ENCODE measurements around the gene SDC1.

SDC1 gene

GRCh38 chr2:20173496-20174402 is 51.2 kb downstream of the SDC1 start:
- Histone ChIP-seq H3K4me1 (ENCODE audit: insufficient read depth, low read length) (no peaks in the 10 kb centered on the region; the same call in 1 of the 2 replicates), H3K9me3 (ENCODE audit: control insufficient read depth, insufficient read depth, low read length) (no peaks in the 10 kb centered on the region), H3K9ac (ENCODE audit: low read depth, low read length) (no peak overlapping the region), H3K36me3 (ENCODE audit: insufficient read depth, low read length) (no peaks in the 10 kb centered on the region)

DNA sequence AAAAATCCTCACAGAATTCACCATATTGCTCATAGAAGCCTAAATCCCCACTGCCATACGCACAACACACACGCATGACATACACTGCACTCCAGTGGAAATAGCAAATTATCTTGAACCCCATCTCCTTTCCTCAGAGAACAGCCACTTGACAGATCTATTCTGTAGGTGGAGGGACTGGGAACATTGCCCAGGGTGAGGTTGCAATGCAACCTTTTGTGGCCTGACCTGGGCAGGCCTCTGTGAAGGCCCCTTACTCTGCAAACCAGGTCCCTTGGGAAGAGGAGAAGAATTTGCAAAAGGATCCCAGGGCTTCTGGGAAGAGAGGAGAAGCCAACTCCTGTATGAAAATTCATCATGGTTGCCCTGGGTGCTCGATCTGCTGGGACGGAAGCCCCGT is 51.9 kb downstream of the SDC1 start:
- H3K9me3 ChIP-seq (ENCODE audit: control insufficient read depth, insufficient read depth, low read length), result no peaks in the 10 kb centered on the region
- no peaks in the 10 kb centered on the region for H3K36me3 ChIP-seq (ENCODE audit: insufficient read depth, low read length)
- no peak overlapping the region for H3K9ac ChIP-seq (ENCODE audit: low read depth, low read length)
- no peaks in the 10 kb centered on the region; the same call in 1 of the 2 replicates for H3K4me1 ChIP-seq (ENCODE audit: insufficient read depth, low read length)

- Histone ChIP-seq H3K9me3 (ENCODE audit: control insufficient read depth, insufficient read depth, low read length) (no peaks in the 10 kb centered on the region), H3K4me1 (ENCODE audit: insufficient read depth, low read length) (no peaks in the 10 kb centered on the region; the same call in 1 of the 2 replicates), H3K9ac (ENCODE audit: low read depth, low read length) (no peak overlapping the region), H3K36me3 (ENCODE audit: insufficient read depth, low read length) (no peaks in the 10 kb centered on the region)
Measured at GRCh38 chr2:20172273-20173055, 52.5 kb downstream of the SDC1 start.

GRCh38 chr2:20171445-20171977 is 53.4 kb downstream of the SDC1 start:
- no peak overlapping the region for H3K9ac ChIP-seq (ENCODE audit: low read depth, low read length)
- H3K4me1 ChIP-seq (ENCODE audit: insufficient read depth, low read length), result peaks cover 3% of the 10 kb centered on the region; the same call in 1 of the 2 replicates
- no peaks in the 10 kb centered on the region for H3K36me3 ChIP-seq (ENCODE audit: insufficient read depth, low read length)
- no peaks in the 10 kb centered on the region for H3K9me3 ChIP-seq (ENCODE audit: control insufficient read depth, insufficient read depth, low read length)

- Histone ChIP-seq H3K36me3 (ENCODE audit: insufficient read depth, low read length) (no peaks in the 10 kb centered on the region), H3K4me1 (ENCODE audit: insufficient read depth, low read length) (peaks cover 11% of the 10 kb centered on the region; the same call in 1 of the 2 replicates), H3K9ac (ENCODE audit: low read depth, low read length) (no peak overlapping the region), H3K9me3 (ENCODE audit: control insufficient read depth, insufficient read depth, low read length) (no peaks in the 10 kb centered on the region)
Measured at GRCh38 chr2:20170704-20171250, 54.2 kb downstream of the SDC1 start.

GRCh38 chr2:20169796-20170703 is 54.9 kb downstream of the SDC1 start:
- peaks cover 11% of the 10 kb centered on the region; the same call in 1 of the 2 replicates for H3K4me1 ChIP-seq (ENCODE audit: insufficient read depth, low read length)
- no peak overlapping the region for H3K9ac ChIP-seq (ENCODE audit: low read depth, low read length)
- no peaks in the 10 kb centered on the region for H3K36me3 ChIP-seq (ENCODE audit: insufficient read depth, low read length)
- H3K9me3 ChIP-seq (ENCODE audit: control insufficient read depth, insufficient read depth, low read length), result no peaks in the 10 kb centered on the region

GRCh38 chr2:20168727-20169696 is 55.9 kb downstream of the SDC1 start:
- Histone ChIP-seq H3K9me3 (ENCODE audit: control insufficient read depth, insufficient read depth, low read length) (no peaks in the 10 kb centered on the region), H3K4me1 (ENCODE audit: insufficient read depth, low read length) (peaks cover 17% of the 10 kb centered on the region), H3K9ac (ENCODE audit: low read depth, low read length) (no peak overlapping the region), H3K36me3 (ENCODE audit: insufficient read depth, low read length) (no peaks in the 10 kb centered on the region)

- no peaks in the 10 kb centered on the region for H3K9me3 ChIP-seq (ENCODE audit: control insufficient read depth, insufficient read depth, low read length)
Measured at GRCh38 chr2:20168048-20168726, 56.7 kb downstream of the SDC1 start.

DNA sequence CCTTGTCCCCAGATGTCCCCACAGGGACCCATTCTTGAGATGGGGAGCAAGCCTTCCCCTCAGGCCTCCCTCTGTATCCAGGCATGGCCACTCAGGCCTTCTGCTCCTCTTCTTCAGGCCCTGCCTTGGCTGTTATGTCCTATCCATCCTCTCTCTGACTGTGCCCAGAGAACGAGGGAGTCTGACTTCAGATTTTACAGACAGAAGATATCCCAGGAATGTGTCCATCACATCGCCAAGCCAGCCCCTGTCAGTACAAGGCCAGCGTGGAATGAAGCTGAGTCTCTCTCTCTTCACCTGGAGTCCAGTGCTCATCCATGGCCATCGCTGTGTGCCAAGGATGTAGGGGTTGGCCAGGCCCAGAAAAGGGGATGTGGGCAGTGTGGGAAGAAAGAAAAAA is 57.6 kb downstream of the SDC1 start:
- no peak overlapping the region for H3K9ac ChIP-seq (ENCODE audit: low read depth, low read length)
- peaks cover 19% of the 10 kb centered on the region for H3K4me1 ChIP-seq (ENCODE audit: insufficient read depth, low read length)

More at GRCh38 chr2:20168048-20168726, 56.7 kb downstream of the SDC1 start:
- Histone ChIP-seq H3K36me3 (ENCODE audit: insufficient read depth, low read length) (no peaks in the 10 kb centered on the region), H3K9ac (ENCODE audit: low read depth, low read length) (no peak overlapping the region), H3K4me1 (ENCODE audit: insufficient read depth, low read length) (peaks cover 19% of the 10 kb centered on the region)

DNA sequence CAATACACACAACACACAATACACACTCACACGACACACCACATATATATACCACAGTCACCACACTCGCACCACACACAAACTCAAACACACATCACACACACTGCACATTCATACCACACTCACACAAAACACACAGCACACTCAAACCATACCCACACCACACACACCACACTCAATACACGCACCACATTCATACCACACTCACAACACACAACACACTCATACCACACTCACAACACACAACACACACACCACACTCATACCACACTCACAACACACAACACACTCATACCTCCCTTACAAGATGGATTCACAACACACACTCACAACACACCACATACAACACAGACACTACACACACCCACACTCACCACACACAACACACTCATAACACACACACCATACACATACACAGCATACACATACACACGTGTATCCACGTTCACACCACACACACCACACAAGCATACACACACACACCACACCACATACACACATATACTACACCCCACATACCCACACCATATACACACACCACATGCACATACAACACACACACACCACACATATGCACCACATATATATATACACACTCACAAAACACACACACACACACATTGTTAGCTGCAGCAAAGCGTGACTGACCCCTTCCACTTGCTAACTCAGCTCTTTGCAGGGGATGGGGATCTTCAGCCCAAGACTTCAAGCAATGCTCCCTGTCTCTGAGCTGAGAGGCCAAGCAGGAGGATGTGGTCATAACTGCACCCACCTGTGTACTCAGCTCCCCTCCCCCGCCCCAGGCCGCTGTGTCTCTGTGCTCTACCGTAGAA is 59.0 kb downstream of the SDC1 start:
- Histone ChIP-seq H3K36me3 (ENCODE audit: insufficient read depth, low read length) (no peaks in the 10 kb centered on the region), H3K4me1 (ENCODE audit: insufficient read depth, low read length) (peaks cover 19% of the 10 kb centered on the region), H3K9ac (ENCODE audit: low read depth, low read length) (no peak overlapping the region), H3K9me3 (ENCODE audit: control insufficient read depth, insufficient read depth, low read length) (no peaks in the 10 kb centered on the region)

More for the DNA sequence above, 57.6 kb downstream of the SDC1 start:
- H3K36me3 ChIP-seq (ENCODE audit: insufficient read depth, low read length), result no peaks in the 10 kb centered on the region
- H3K9me3 ChIP-seq (ENCODE audit: control insufficient read depth, insufficient read depth, low read length), result no peaks in the 10 kb centered on the region

- Histone ChIP-seq H3K9me3 (ENCODE audit: control insufficient read depth, insufficient read depth, low read length) (no peaks in the 10 kb centered on the region), H3K9ac (ENCODE audit: low read depth, low read length) (no peak overlapping the region), H3K36me3 (ENCODE audit: insufficient read depth, low read length) (no peaks in the 10 kb centered on the region), H3K4me1 (ENCODE audit: insufficient read depth, low read length) (peaks cover 19% of the 10 kb centered on the region)
Measured at GRCh38 chr2:20164734-20165478, 60.0 kb downstream of the SDC1 start.

All from ES-I3 (cell line).